ENCODE data around the gene KIF3A.

The KIF3A gene

DNA sequence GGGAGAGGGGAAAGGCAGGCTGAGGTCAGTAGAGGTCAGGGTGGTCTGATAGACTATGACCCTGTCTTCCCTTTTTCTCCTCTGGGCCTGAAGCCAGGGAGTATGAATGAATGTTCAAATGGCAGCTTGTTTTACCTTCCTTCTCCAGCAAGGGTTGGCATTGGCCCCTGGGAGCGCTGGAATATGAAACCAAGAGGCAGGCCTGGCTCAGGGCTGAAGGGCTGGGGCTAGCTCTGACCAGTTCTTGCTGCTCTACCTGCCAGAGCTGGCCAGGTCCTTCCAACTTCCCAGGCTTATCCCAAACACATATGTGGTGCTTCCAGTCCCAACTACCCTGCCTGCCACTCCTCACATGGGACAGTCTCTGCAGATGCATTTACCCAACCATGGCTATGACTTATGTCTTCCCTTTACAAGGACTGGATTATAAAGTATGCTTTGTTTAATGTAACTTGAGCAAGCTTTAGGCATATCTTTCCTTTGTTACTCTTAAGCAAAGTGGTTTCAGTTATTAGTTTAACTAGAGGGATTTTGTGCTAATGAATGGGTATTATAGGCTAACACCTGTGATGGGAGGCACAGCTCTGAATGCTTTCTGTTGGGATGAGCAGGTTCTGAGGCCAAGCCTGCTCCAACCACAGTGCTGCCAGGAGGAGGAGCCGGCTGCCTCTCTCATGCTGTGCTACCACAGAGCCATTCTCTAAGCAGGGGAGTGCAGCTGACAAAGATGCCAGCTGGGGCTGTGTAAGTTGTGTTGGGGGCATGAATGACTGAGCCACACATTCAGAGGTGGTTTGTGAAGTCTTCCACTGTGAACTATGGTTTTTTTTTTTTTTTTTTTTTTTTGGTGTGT is 16.0 kb upstream of the KIF3A start:
- DNase-seq, result no peak

GRCh38 chr5:132752581-132753125 is 15.3 kb upstream of the KIF3A start:
- no peak for DNase-seq

- DNase-seq, result no peak
Observed at GRCh38 chr5:132751971-132752580, 14.7 kb upstream of the KIF3A start.

DNA sequence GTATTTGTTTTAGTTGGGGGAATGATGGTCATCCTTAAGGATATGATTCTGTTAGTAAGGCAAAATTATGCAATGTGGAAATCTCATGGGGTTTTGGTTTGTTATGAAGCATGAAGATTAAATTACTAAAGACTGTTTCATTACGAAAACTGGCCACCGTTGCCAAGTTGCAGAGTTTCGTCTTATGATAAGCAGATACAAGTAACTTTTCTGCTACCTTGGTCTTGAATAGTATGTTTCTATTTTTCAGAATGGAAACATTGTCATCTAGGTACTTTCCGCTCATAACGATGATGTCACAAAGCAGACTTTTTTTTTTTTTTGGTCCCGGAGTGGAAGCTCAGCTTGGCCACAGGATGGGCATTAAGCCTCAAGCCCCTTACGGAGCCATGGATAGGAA is 14.1 kb upstream of the KIF3A start:
- DNase-seq, result no peak

GRCh38 chr5:132750471-132751230 is 13.3 kb upstream of the KIF3A start:
- no peak for DNase-seq

GRCh38 chr5:132749506-132749905 is 12.2 kb upstream of the KIF3A start:
- DNase-seq, result no peak

GRCh38 chr5:132748522-132749000 is 11.2 kb upstream of the KIF3A start:
- DNase-seq, result no peak

GRCh38 chr5:132747616-132748440 is 10.5 kb upstream of the KIF3A start:
- peak; percentile 45 to 61 for DNase-seq

DNA sequence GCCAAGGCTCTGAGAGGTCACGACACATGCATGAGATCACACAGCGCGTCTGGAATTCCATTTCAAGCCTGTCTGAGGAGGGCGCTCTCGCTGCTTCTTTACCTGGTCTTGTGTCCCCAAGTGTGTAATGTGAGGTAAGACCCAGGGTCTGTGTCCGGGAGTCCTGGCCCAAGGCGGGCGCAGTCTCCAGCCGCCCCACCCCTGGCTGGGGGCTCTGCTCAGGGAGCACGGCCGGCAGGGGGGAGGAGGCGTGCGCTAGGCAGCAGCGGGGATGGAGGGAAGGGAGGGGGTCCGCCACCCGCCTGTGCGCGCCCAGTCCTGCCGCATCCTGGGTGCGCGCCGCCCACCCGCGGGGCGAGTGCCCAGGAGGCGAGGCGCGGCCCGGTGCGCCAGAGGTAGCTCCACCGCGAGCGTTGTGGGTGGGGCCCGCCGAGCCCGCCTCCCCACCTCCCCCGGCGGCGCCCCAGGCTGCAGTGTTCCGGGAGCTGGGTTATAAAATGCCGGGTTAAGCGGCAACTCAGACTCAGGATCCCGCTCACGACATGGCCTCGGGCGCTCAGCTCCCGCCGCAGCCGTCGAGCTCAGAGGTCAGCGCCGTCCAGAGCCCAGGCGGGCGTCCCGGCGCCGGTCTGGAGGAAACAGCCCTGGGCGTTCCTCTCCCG is 9.7 kb upstream of the KIF3A start, which contains the start of gene CCNI2:
CCNI2 (plus strand) TSS at position 473 of the 662 bp plus-strand sequence; CDS start at position 543, 70 bp downstream.
- DNase-seq, result peak; percentile 67 to 74

DNA sequence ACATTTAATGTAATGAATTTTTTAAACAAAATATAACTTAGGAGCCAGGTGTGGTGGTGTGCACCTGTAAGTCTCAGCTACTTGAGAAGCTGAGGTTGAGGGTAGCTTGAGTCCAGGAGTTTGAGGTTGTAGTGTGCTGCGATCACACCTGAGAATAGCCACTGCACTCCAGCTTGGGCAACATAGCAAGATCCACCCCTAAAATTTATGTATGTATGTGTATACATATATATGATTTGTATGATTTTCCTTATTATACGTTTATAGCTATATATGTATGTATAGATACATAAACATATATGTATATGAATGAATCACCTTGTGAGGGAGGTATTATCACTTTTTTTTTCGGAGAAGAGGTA is 9.2 kb upstream of the KIF3A start:
- DNase-seq, result no peak

DNA sequence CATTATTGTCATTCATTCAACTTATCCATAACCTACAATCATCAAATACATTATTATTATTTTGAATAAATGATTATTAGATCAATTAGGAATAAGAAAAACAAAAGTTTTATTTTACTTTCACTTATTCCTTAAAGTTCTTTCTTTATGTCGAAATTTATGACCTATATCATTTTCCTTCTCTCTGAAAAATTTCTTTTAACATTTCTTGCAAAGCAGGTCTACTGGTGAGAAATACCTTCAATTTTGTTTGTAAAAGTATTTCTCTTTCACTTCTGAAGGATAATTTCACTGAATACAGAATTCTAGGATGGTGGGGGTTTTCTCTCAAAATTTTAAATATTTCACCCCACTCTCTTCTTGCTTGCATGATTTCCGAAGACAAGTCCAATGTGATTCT is 7.3 kb upstream of the KIF3A start:
- DNase-seq, result no peak

DNA sequence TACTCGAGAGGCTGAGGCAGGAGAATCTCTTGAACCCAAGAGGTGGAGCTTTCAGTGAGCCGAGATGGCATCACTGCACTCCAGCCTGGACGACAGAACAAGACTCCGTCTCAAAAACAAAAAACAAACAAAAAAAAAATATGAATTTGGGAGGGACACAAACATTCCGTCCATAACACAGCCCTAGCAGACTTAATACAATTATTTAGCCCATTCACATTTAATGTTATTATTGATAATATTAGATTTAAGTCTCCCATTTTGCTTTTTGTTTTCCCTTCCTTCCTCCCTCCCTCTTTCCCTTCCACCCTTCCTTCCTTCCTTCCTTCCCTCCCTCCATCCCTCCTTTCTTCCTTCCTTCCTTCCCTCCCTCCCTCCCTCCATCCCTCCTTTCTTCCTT is 5.3 kb upstream of the KIF3A start:
- no peak for DNase-seq

DNA sequence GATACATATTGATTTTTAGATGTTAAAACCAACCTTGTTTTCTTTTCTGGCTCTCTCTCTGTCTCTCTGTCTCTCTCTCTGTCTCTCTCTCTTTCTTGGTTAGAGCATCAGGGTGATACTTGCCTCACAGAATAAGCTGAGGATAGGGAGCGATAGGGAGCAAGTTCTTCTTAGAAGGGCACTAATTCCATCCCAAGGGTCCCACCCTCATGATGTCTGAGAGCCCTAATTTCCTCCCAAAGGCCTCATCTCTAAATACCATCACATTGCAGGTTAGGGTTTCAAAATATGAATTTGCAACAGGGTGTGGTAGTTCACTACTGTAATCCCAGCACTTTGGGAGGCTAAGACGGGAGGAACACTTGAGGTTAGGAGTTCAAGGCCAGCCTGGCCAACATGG is 4.8 kb upstream of the KIF3A start:
- no peak for DNase-seq

GRCh38 chr5:132739232-132739631 is 1.9 kb upstream of the KIF3A start:
- no peak for DNase-seq

DNA sequence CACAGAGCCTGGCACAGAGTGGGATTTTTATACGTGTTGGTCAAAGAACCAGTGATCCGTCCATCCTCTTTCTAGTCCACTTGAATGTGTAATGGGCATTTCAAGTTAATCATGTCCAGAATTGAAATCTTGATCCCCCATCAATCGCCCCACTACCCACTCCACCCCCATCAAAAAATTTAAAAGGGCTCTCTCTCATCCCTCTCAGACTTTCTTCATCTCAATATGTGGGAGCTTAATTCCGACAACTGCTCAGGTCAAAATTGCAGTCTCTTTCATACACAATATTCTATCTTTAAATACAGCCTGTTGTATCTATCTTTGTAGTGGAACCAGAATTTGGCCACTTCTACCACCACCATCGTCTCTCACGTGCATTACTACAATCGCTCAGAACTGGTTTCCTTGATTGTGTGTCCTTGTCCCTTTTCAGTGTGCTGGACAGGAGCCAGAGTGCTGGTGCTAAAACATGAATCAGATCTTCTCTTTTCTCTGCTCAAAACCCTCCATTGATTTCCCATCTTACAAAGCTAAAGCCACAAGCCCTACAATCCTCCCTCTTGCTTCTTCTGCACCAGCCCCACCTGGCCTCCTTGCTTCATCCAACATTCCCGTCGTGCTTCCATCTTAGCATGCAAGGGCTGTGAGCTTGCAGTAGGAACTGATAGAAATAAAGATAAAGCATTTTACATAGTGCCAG is 786 bp upstream of the KIF3A start:
- no peak for DNase-seq

DNA sequence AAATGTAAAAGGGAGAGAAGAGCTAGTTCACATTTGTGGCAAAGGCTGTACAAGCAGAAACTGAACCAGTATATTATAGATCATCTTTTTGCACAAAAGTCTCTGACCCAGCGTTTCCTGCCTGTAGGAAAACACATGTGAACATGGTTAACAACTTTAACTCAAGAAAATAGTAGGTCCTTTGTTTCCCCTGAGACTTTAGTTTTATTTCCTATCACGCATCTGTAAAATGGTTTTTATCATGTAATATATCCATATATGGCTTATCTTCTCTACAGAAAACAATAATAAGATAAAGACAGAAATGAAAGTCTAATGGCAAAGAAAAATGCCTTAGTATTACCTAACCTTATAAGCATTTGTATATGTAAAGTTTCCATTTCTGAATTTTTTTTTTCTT is 2.7 kb downstream of the KIF3A start:
- DNase-seq, result no peak

GRCh38 chr5:132733499-132734148 is 3.7 kb downstream of the KIF3A start:
- no peak for DNase-seq

DNA sequence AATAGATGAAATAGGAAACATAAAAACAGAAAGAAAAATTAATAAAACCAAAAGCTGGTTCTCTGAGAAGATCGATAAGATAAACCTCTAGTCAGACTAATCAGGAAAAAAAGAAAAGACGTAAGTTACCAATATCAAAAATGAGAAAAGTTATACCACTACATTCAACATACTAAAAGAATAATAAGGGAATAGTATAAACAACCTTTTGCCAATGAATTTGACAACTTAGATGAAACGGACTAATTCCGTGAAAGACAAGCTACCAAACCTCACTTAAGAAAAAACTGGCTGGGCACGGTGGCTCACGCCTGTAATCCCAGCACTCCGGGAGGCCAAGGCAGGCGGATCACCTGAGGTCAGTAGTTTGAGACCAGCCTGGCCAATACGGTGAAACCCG is 7.5 kb downstream of the KIF3A start:
- DNase-seq, result no peak

- DNase-seq, result no peak
Observed at GRCh38 chr5:132725745-132726144, 11.6 kb downstream of the KIF3A start.

DNA sequence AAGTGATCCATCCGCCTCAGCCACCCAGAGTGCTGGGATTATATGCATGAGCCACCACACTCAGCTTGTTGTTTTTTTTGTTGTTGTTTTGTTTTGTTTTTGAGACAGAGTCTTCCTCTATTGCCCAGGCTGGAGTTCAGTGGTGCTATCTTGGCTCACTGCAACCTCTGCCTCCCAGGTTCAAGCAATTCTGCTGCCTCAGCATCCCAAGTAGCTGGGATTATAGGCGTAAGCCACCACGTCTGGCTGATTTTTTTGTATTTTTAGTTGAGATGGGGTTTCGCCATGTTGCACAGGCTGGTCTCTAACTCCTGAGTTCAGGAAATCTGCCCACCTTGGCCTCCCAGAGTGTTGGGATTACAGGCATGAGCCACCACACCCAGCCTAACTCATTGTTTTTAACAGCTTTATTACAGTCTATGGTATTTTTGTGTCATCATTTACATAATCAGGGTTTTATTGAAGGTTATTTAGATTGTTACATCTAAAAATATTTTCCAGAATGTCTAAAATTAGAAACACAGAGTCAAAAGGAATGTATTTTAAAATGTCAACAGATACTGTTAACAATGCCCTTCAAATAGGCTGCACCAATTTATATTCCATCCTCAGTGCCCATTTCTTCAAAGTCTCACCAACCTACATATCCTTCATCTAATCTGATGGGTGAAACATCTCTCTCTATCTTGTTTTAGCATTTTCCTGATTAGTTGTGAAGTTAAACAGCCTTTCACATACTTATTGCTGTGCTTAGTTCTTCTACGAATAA is 18.6 kb downstream of the KIF3A start:
- DNase-seq, result no peak
